Lower lobe of right lung (tissue), 2 donors: Measurements from ENCODE around the gene NVL. TPM values are rescaled to one million over a fixed set of nuclear protein-coding genes. Genes with fewer than 3 reads are reported as not detected.

ENCODE experiments used
- ATAC-seq, 2 donors: fragments of 200-7000 bp; cut with Tn5 transposase; one replicate each; pipeline ENCODE4 v1.9.1; 2020 to 2022; ENCODE audit warnings: mild to moderate bottlenecking in 2 of 2, moderate library complexity in 2 of 2
- DNase-seq: peaks from one replicate; pipeline ENCODE4 v3.0.0-alpha.2; 2020
- H3K27ac ChIP-seq: fragments of 200-600 bp; one replicate; pipeline ENCODE4 v1.8.0; 2022
- H3K27me3 ChIP-seq: fragments of 200-600 bp; one replicate; pipeline ENCODE4 v1.8.0; 2022; ENCODE audit warnings: low read depth
- H3K36me3 ChIP-seq: fragments of 200-600 bp; one replicate; pipeline ENCODE4 v1.8.0; 2022; ENCODE audit warnings: mild to moderate bottlenecking
- H3K4me1 ChIP-seq: fragments of 200-600 bp; one replicate; pipeline ENCODE4 v1.8.0; 2022
- H3K4me3 ChIP-seq: fragments of 200-600 bp; one replicate; pipeline ENCODE4 v1.8.0; 2022; ENCODE audit warnings: mild to moderate bottlenecking
- H3K9me3 ChIP-seq: fragments of 200-600 bp; one replicate; pipeline ENCODE4 v1.8.0; 2022
- intact Hi-C: fragments of 100-400 bp; cut with DNase I; formaldehyde crosslinking; loops from one replicate; pipeline ENCODE4 v1.11.0; 2022
- long read RNA-seq: library from polyadenylated mRNA; unstranded; transcript quantifications from one replicate; pipeline ENCODE4 v2.0.0, GENCODE V29; 2021
- total RNA-seq: library from RNA; stranded (reverse); fragmentation: NEBNext Ultra II Directional; extraction: Animal tissue kit (Norgen Biotek cat#: 25700); gene quantifications from one replicate; pipeline ENCODE4 v1.2.1, GENCODE V29; 2021
- TF ChIP-seq, protein P1 (sequence below): fragments of 200-600 bp; IDR thresholded peaks from one replicate; pipeline ENCODE4 v1.8.0; 2022; ENCODE audit warnings: antibody characterized with exemption, mild to moderate bottlenecking
- donor health status: DM: no; HTN: yes; CAD: no; lungs with severe emphysema.

NVL gene
- total RNA-seq = 30.4 TPM
- long read RNA-seq, transcript NVL-201 (23 exons, 3,123 nt) = major isoform, 12 of 26 reads
- long read RNA-seq, partial matches to known transcripts = 3 of 26 reads
- long read RNA-seq, other reads (novel, unspliced or antisense) = 6 of 26 reads

DNA sequence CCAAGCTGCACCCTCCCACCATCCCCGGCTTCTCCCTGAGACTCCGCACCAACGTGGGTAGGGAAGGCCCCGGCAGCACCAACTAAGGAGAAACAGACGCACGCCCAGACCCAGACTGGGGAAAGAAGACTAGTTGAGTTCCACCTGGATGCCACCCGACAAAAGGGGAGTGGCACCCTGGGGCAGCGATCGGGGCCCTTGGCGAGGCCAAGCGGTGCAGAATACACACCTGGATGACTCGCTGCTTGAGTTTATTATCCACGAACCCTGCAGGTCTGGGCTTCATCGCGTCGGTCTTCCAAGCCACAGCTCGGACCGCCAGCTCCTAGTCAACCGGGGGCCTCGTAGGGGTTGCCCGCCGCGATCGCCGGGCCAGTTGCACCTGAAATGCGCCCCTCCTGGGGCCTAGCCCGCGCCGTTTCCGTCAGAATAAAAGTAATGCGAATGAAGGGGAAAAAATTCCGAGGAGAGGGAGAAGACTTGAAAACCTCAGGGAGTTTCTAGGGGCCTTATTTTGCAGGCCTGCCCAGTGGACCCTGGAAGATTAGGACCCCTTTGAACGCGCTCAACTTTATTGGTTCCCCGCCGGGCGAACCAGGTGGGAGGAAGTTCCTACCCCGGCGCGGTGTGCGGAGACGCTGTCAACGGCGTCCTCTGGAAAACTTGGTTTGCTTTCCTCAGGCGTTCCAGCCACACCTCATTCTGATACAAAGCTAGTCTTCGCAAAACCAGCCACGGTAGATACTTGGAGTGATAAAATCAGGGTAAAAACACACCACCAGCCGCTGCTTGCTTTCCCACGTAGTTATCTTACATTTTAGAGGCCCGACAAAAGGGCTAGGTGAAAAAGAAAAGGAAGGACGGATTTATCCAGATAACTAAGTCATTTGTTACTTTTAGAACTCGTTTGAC is at the start of gene NVL:
Gene NVL, minus strand, starts transcription at position 331 of the 912 bp plus-strand sequence. Its CDS starts 45 bp downstream, at position 286.
- Histone ChIP-seq H3K4me1 (peaks cover 29% of the 10 kb centered on the region), H3K36me3 (peaks cover 8% of the 10 kb centered on the region), H3K4me3 (peak within 1 kb of the TSS; percentile 91), H3K27ac (peak within 1 kb of the TSS; percentile 96), H3K27me3 (no peaks in the 10 kb centered on the region), H3K9me3 (no peaks in the 10 kb centered on the region)
- intact Hi-C loops = loop anchor here (5.0 kb wide), 1 partner anchor 213 kb away; no protein-coding TSS in a partner anchor
- ATAC-seq (peak; percentile 95 to 98), DNase-seq (peak; percentile 88)
- TF ChIP-seq, protein P1, sequence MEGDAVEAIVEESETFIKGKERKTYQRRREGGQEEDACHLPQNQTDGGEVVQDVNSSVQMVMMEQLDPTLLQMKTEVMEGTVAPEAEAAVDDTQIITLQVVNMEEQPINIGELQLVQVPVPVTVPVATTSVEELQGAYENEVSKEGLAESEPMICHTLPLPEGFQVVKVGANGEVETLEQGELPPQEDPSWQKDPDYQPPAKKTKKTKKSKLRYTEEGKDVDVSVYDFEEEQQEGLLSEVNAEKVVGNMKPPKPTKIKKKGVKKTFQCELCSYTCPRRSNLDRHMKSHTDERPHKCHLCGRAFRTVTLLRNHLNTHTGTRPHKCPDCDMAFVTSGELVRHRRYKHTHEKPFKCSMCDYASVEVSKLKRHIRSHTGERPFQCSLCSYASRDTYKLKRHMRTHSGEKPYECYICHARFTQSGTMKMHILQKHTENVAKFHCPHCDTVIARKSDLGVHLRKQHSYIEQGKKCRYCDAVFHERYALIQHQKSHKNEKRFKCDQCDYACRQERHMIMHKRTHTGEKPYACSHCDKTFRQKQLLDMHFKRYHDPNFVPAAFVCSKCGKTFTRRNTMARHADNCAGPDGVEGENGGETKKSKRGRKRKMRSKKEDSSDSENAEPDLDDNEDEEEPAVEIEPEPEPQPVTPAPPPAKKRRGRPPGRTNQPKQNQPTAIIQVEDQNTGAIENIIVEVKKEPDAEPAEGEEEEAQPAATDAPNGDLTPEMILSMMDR = no peak

DNA sequence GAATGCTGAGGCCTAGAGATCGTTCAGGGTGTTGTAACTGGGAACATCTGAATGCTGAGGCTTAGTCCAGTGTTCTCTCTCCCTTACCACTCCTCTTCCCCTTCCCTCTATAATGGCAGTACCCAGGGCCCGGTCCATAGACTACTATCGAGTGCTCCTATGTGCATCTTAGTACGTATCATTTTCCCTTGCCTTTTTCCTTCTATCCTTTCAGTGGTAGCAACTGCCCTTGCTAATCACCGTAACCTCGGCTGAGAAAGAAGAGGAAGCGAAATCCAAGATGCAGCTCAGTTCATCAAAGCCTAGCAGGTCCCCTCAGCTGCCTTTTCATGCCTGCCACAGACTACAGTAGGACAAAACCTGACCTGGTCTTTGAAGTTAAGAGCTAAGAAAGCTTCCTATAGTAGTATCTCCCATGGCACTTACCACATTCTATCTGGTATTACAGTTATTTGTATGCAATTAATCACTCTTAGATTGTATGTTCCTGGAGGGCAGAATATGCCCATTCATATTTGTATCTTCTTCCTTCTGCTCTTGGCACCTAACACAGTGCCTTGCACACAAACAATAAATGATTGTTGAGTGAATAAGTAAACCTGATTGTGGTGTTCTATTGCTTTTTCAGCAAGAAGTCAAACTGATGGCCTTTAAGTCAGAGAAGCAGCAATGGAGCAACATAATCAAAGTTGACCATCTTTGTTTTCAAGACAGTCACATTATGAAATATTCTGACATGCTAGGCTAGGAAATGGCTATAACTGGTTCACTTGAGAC is 49.1 kb upstream of the NVL start:
- H3K27ac ChIP-seq = peak overlapping the region; percentile 22

DNA sequence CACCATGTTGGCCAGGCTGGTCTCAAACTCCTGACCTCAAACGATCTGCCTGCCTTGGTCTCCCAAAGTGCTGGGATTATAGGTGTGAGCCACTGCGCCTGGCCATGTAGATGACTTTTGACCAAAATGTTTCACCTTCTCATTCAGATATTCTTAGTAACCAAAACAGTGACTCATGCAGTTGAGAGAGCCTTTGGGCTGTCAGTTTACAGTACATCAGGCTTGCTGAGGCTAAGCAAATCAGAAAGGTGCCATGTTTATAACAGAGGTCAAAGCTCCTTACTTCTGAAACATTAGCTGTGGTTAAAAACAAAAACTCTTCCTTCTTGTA is 47.7 kb upstream of the NVL start:
- Histone ChIP-seq H3K36me3 (peaks cover 75% of the 10 kb centered on the region), H3K4me3 (no peak overlapping the region), H3K9me3 (no peaks in the 10 kb centered on the region), H3K4me1 (peaks cover 21% of the 10 kb centered on the region), H3K27ac (no peak overlapping the region), H3K27me3 (no peaks in the 10 kb centered on the region)
- TF ChIP-seq, protein P1 = no peak
- ATAC-seq (no peak), DNase-seq (no peak)
- intact Hi-C loops = no loop called here

More for the DNA sequence above, 49.1 kb upstream of the NVL start:
- ATAC-seq (peak; percentile 27 to 47), DNase-seq (no peak)
- Histone ChIP-seq H3K4me3 (no peak overlapping the region), H3K36me3 (peaks cover 61% of the 10 kb centered on the region), H3K27me3 (no peaks in the 10 kb centered on the region), H3K9me3 (no peaks in the 10 kb centered on the region), H3K4me1 (peaks cover 21% of the 10 kb centered on the region)
- intact Hi-C loops = no loop called here
- TF ChIP-seq, protein P1 = no peak

DNA sequence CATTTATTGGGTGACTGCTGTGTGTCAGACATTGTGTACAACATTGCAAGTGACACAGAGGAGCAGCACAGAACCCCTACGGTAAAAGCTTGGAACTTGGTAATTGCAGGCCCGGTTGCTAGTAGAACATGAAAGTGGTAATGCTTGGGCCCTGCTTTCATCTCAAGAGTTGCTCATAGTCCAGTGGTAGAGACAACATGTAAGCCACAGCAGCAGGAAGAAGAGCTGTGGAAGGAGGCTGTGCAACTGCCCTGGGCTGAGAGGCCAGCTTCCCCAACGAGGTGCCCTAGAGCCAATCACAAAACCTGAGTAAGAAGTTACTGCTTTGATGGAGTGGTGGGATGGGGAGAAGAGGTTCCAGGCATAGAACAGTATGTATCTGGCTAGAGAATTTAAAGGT is 45.1 kb upstream of the NVL start:
- H3K36me3 ChIP-seq = peaks cover 93% of the 10 kb centered on the region
- TF ChIP-seq, protein P1 = no peak
- no peak for ATAC-seq
- H3K27me3 ChIP-seq = no peaks in the 10 kb centered on the region
- DNase-seq = no peak
- peaks cover 13% of the 10 kb centered on the region for H3K4me1 ChIP-seq
- no peak overlapping the region for H3K27ac ChIP-seq
- no peak overlapping the region for H3K4me3 ChIP-seq
- H3K9me3 ChIP-seq = no peaks in the 10 kb centered on the region
- intact Hi-C loops = no loop called here

DNA sequence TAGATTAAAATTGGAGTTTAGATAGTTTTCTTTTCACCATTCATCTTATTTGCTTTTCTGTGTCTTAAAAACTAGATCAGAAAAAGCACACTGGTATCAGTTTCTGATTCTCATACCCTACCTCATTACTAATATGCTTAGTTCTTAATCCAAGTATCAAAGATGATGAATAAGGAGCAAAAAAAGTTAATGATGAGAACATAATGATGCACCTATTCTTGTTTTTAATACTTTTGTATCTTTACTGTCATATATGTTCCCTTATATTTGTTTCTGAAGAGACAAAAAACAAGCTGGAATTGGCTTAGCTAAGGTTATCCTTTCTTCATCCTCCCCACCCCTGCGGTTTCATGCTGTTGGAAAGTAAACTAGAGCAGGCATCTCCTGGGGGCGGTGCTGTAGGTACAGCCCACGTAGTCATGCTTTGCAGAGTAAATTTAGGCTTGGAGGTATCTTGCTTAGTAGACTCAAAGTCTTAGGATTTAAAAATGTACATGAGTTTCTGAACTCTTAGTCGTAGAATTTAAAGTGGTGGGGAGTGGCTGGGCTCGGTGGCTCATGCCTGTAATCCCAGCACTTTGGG is 43.1 kb upstream of the NVL start:
- DNase-seq = no peak
- intact Hi-C loops = no loop called here
- no peaks in the 10 kb centered on the region for H3K9me3 ChIP-seq
- H3K27me3 ChIP-seq = no peaks in the 10 kb centered on the region
- H3K27ac ChIP-seq = no peak overlapping the region
- H3K4me3 ChIP-seq = no peak overlapping the region
- H3K4me1 ChIP-seq = no peaks in the 10 kb centered on the region
- TF ChIP-seq, protein P1 = no peak
- peaks cover 99% of the 10 kb centered on the region for H3K36me3 ChIP-seq
- no peak for ATAC-seq
